ENCODE results near the gene PGD. TPM values are rescaled to one million over a fixed set of nuclear protein-coding genes. Genes with fewer than 3 reads are reported as not detected.
A peak's percentile ranks its signal among the peaks of the same experiment; 100 is the strongest.

The PGD gene
- total and polyA plus RNA-seq, 2 of the 13 experiments (the other 11 are each of a cell fraction or from before 2014, with no cell fraction given): 64.8 to 210 TPM

- TF ChIP-seq FOXA3 (CRISPR knock-in tag; IDR thresholded peaks at IDR 0.05) (peak; percentile 51), ZNF274 (CRISPR knock-in tag; IDR thresholded peaks at IDR 0.05) (no peak; the same call in 1 of the 2 replicates), ZNF768 (CRISPR knock-in tag; IDR thresholded peaks at IDR 0.05) (peak; percentile 73), TBL1XR1 (IDR thresholded peaks at IDR 0.05; ENCODE audit: borderline replicate concordance, low read length, partially characterized antibody) (peak; percentile 46), GPN1 (CRISPR knock-in tag; IDR thresholded peaks at IDR 0.05; ENCODE audit: borderline replicate concordance) (no peak), KDM4B (CRISPR knock-in tag; IDR thresholded peaks at IDR 0.05) (peak; percentile 61; the same call in 1 of the 2 replicates), SRF (IDR thresholded peaks at IDR 0.05; ENCODE audit: low read depth, low read length) (peak; percentile 90), PREB (CRISPR knock-in tag; IDR thresholded peaks at IDR 0.05) (no peak), KDM2A (CRISPR knock-in tag; IDR thresholded peaks at IDR 0.05; ENCODE audit: borderline replicate concordance, low read depth) (peak; percentile 94; the same call in 1 of the 2 replicates), ZNF121 (CRISPR knock-in tag; IDR thresholded peaks at IDR 0.05) (peak; percentile 83), ZNF557 (CRISPR knock-in tag; IDR thresholded peaks at IDR 0.05) (0 out of 2 replicates have a peak, but pooled peaks have one; percentile 34), KAT2B (IDR thresholded peaks at IDR 0.05; ENCODE audit: borderline replicate concordance, low read depth, low read length) (no peak), ZNF597 (CRISPR knock-in tag; IDR thresholded peaks at IDR 0.05) (no peak), ZC3H4 (CRISPR knock-in tag; IDR thresholded peaks at IDR 0.05; ENCODE audit: borderline replicate concordance) (no peak), GATAD2A (CRISPR knock-in tag; IDR thresholded peaks at IDR 0.05) (peak; percentile 50), ZNF138 (CRISPR knock-in tag; IDR thresholded peaks at IDR 0.05; ENCODE audit: low read depth) (peak; percentile 30; the same call in 1 of the 2 replicates), SETDB1 (CRISPR knock-in tag; IDR thresholded peaks at IDR 0.05; ENCODE audit: borderline replicate concordance) (no peak), LCORL (IDR thresholded peaks at IDR 0.05) (no peak), LCORL (CRISPR knock-in tag; IDR thresholded peaks at IDR 0.05) (peak; percentile 91), NFAT5 (CRISPR knock-in tag; IDR thresholded peaks at IDR 0.05) (peak; percentile 77), ELK4 (CRISPR knock-in tag; IDR thresholded peaks at IDR 0.05; ENCODE audit: borderline replicate concordance) (no peak)
Observed at GRCh38 chr1:10398734-10399443, at the start of gene PGD (continued).
